MM.1S (cell line): Measurements from ENCODE around the gene SLC6A12.

Source experiments
- DNase-seq: peaks from one replicate; pipeline ENCODE4 v3.0.0-alpha.2; 2015
- H2AFZ ChIP-seq: fragments of 300-600 bp; sonication (generic); 2 replicates; pipeline ENCODE4 v1.6.0; 2016; ENCODE audit warnings: antibody characterized with exemption, low read length
- H3F3A ChIP-seq: fragments of 300-600 bp; sonication (generic); 2 replicates; pipeline ENCODE4 v1.6.1; 2016; ENCODE audit warnings: mild to moderate bottlenecking, antibody characterized with exemption, low read length, moderate library complexity, mixed read lengths; ENCODE audit not compliant: insufficient read depth
- H3K27ac ChIP-seq: fragments of 300-600 bp; sonication (generic); 2 replicates; pipeline ENCODE4 v1.5.1; 2016; ENCODE audit warnings: mild to moderate bottlenecking, low read length
- H3K27me3 ChIP-seq: fragments of 300-600 bp; sonication (generic); replicated peaks from 2 replicates; pipeline ENCODE4 v1.6.0; 2016; ENCODE audit warnings: low read length; ENCODE audit not compliant: insufficient read depth
- H3K36me3 ChIP-seq: fragments of 300-600 bp; sonication (generic); replicated peaks from 2 replicates; pipeline ENCODE4 v1.6.1; 2016; ENCODE audit warnings: mild to moderate bottlenecking, low read length, mixed read lengths; ENCODE audit not compliant: insufficient read depth
- H3K4me1 ChIP-seq: fragments of 300-600 bp; sonication (generic); 2 replicates; pipeline ENCODE4 v1.6.1; 2016; ENCODE audit warnings: low read length, mixed read lengths
- H3K4me2 ChIP-seq: fragments of 300-600 bp; sonication (generic); 2 replicates; pipeline ENCODE4 v1.6.0; 2016; ENCODE audit warnings: low read depth, low read length
- H3K4me3 ChIP-seq: fragments of 300-600 bp; sonication (generic); 2 replicates; pipeline ENCODE4 v1.5.1; 2016; ENCODE audit warnings: low read length, mixed read lengths
- H3K79me2 ChIP-seq: fragments of 300-600 bp; sonication (generic); 2 replicates; pipeline ENCODE4 v1.6.1; 2016; ENCODE audit warnings: mixed run types, low read length, mixed read lengths
- H3K9ac ChIP-seq: fragments of 300-600 bp; sonication (generic); 2 replicates; pipeline ENCODE4 v1.6.1; 2016; ENCODE audit warnings: low read length, mixed read lengths
- H3K9me2 ChIP-seq: fragments of 300-600 bp; sonication (generic); replicated peaks from 2 replicates; pipeline ENCODE4 v1.6.1; 2016; ENCODE audit warnings: mild to moderate bottlenecking, low read length, mixed read lengths; ENCODE audit not compliant: insufficient read depth
- H3K9me3 ChIP-seq: fragments of 300-600 bp; sonication (generic); replicated peaks from 2 replicates; pipeline ENCODE4 v1.6.1; 2016; ENCODE audit warnings: mild to moderate bottlenecking, low read length, mixed read lengths; ENCODE audit not compliant: insufficient read depth
- H4K20me1 ChIP-seq: fragments of 300-600 bp; sonication (generic); 2 replicates; pipeline ENCODE4 v1.6.1; 2016; ENCODE audit warnings: mild to moderate bottlenecking, low read length, moderate library complexity, mixed read lengths; ENCODE audit not compliant: insufficient read depth
- EZH2 ChIP-seq: fragments of 300-600 bp; sonication (generic); optimal IDR thresholded peaks from 2 replicates; pipeline ENCODE3; 2017; ENCODE audit warnings: low read depth, mild to moderate bottlenecking, antibody characterized with exemption, low read length, mixed read lengths
- EZH2phosphoT487 ChIP-seq: fragments of 300-600 bp; sonication (generic); IDR thresholded peaks from 2 replicates; pipeline ENCODE4 v1.6.1; 2018; ENCODE audit warnings: antibody characterized with exemption, low read length
- TF ChIP-seq, protein P1 (sequence below): fragments of 300-600 bp; sonication (generic); IDR thresholded peaks from 2 replicates; pipeline ENCODE4 v1.5.1; 2016; ENCODE audit warnings: antibody characterized with exemption, low read length, mixed read lengths

Gene SLC6A12

DNA sequence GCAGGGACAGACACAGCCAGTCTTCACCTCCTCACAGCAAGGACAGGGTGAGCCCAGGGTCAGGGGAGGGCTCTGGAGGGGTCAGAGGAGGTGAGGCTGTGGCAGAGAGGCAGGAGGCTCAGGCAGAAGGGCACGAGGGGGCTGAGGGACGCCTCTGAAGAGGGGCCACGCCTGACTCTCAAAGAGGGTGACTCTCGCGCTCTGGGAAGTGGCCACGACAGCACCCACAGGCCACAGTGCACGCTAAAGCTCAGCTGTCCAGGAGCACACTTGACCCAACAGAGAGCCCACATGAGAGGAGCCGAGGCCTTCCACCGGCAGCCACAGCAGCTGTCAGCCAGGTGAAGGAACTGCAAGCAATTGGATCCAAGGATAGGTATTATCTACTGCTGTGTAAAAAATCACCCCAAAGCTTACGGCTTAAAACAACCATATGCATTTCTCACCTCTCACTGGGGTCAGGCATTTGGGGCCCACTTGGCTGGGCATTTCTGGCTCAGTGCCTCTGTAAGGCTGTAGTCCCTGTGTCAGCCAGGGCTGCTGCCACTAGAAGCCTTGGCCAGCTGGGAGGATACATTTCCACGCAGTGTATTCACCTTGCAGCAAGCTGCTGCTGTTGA, 27.8 kb downstream of the SLC6A12 start:
- no peaks in the 10 kb centered on the region for H3K9me2 ChIP-seq
- H3K27me3 ChIP-seq = peaks cover 13% of the 10 kb centered on the region
- no peak overlapping the region for H3K4me2 ChIP-seq
- no peak overlapping the region for H3K4me3 ChIP-seq
- H3K27ac ChIP-seq = no peak overlapping the region
- H3K4me1 ChIP-seq = no peaks in the 10 kb centered on the region
- no peak for DNase-seq
- H3K9me3 ChIP-seq = no peaks in the 10 kb centered on the region
- H3K36me3 ChIP-seq = no peaks in the 10 kb centered on the region
- TF ChIP-seq EZH2 = no peak
- TF ChIP-seq EZH2phosphoT487 = no peak
- TF ChIP-seq, protein P1, sequence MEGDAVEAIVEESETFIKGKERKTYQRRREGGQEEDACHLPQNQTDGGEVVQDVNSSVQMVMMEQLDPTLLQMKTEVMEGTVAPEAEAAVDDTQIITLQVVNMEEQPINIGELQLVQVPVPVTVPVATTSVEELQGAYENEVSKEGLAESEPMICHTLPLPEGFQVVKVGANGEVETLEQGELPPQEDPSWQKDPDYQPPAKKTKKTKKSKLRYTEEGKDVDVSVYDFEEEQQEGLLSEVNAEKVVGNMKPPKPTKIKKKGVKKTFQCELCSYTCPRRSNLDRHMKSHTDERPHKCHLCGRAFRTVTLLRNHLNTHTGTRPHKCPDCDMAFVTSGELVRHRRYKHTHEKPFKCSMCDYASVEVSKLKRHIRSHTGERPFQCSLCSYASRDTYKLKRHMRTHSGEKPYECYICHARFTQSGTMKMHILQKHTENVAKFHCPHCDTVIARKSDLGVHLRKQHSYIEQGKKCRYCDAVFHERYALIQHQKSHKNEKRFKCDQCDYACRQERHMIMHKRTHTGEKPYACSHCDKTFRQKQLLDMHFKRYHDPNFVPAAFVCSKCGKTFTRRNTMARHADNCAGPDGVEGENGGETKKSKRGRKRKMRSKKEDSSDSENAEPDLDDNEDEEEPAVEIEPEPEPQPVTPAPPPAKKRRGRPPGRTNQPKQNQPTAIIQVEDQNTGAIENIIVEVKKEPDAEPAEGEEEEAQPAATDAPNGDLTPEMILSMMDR = no peak
- no peaks in the 10 kb centered on the region for H4K20me1 ChIP-seq
- H2AFZ ChIP-seq = no peak overlapping the region
- no peak overlapping the region for H3K9ac ChIP-seq
- no peaks in the 10 kb centered on the region for H3K79me2 ChIP-seq
- no peaks in the 10 kb centered on the region for H3F3A ChIP-seq

DNA sequence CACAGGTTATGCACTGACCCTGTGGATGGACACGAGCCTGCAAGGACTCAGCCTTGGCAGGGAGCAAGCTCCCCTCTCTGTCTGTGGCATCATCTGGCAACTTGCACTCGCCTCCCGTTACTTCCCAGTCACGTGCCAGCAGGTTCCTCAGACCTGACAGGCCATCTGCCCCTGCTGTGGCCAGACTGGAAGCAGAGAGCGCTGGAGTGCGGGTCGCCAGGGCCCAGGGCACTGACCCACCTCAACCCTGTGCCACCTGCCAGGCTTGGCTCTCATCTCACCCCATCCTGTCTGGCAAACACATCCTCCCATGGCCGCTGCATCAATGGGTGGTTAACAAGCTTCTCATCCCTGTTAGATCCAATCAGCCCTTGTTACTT, 28.4 kb downstream of the SLC6A12 start:
- H3K9me3 ChIP-seq = no peaks in the 10 kb centered on the region
- H4K20me1 ChIP-seq = no peaks in the 10 kb centered on the region
- H3K36me3 ChIP-seq = no peaks in the 10 kb centered on the region
- H3K79me2 ChIP-seq = no peaks in the 10 kb centered on the region
- TF ChIP-seq EZH2 = no peak
- TF ChIP-seq, protein P1 = no peak
- no peak for TF ChIP-seq EZH2phosphoT487
- no peak for DNase-seq
- H3K27me3 ChIP-seq = peaks cover 8% of the 10 kb centered on the region
- H3K4me1 ChIP-seq = peaks cover 3% of the 10 kb centered on the region
- H3K9ac ChIP-seq = no peak overlapping the region
- H3K27ac ChIP-seq = no peak overlapping the region
- H2AFZ ChIP-seq = no peak overlapping the region
- no peaks in the 10 kb centered on the region for H3K9me2 ChIP-seq
- no peaks in the 10 kb centered on the region for H3F3A ChIP-seq
- H3K4me2 ChIP-seq = no peak overlapping the region
- no peak overlapping the region for H3K4me3 ChIP-seq

DNA sequence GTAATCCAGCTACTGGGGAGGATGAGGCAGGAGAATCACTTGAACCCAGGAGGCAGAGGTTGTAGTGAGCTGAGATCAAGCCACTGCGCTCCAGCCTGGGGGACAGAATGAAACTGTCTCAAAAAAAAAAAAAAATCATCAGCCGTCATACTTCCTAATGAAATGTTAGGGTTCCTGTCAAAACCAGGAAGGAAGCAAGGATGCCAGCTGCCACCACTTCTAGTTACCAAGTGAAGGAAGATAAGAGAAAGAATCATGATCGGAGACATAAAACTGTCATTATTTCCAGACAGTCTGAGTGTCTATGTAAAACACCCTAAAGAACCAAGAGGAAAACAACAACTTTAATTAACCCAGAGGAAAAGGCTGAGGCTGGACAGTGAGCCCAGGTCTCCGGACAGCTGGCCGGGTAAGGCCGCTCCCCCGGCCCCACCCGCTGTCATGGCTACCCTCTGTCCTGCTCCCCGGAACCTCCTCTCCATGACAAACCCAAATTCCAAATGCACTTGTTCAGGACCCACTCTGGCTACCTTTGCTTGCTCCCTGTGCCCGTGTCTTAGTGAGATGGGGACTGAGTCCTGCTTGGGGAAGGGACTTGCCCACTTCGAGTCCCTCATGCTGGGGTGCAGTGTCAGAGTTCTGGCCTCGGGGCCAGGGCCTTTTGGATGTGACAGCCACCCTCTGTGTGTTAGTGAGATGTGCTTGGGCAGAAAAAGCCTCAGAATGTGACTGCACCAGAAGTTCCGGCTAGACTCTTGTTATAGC, 29.0 kb downstream of the SLC6A12 start:
- Histone ChIP-seq H3K4me1 (peaks cover 9% of the 10 kb centered on the region), H2AFZ (no peak overlapping the region), H3K27ac (no peak overlapping the region), H3K36me3 (no peaks in the 10 kb centered on the region), H3F3A (no peaks in the 10 kb centered on the region), H3K4me2 (no peak overlapping the region), H3K9me3 (no peaks in the 10 kb centered on the region), H3K79me2 (no peaks in the 10 kb centered on the region), H3K4me3 (no peak overlapping the region), H4K20me1 (no peaks in the 10 kb centered on the region), H3K9ac (no peak overlapping the region), H3K27me3 (peaks cover 2% of the 10 kb centered on the region), H3K9me2 (no peaks in the 10 kb centered on the region)
- DNase-seq = no peak
- no peak for TF ChIP-seq EZH2phosphoT487
- TF ChIP-seq, protein P1 = no peak
- TF ChIP-seq EZH2 = no peak
